CD14-positive monocyte (primary cell): ENCODE results near the gene RNF149. TPM values are rescaled to one million over a fixed set of nuclear protein-coding genes. Genes with fewer than 3 reads are reported as not detected.

Experiments
- DNase-seq, 3 donors: peaks; one replicate each; pipeline ENCODE4 v3.0.0-alpha.2; 2011 to 2022
- H2AFZ ChIP-seq: 2 replicates; pipeline ENCODE4 v1.6.0; 2012; ENCODE audit warnings: mild to moderate bottlenecking, low read depth, low read length, inconsistent platforms; ENCODE audit not compliant: insufficient read depth, poor library complexity, severe bottlenecking
- H3K27ac ChIP-seq, 2 donors: 1 replicate in 1 of 2; 2 replicates in 1 of 2; pipeline ENCODE4 v1.5.1; 2012 to 2013; ENCODE audit warnings: low read length in 2 of 2, control low read depth in 1 of 2, inconsistent platforms in 1 of 2, low read depth in 1 of 2, mild to moderate bottlenecking in 1 of 2
- H3K27me3 ChIP-seq, 2 donors: one replicate each; pipeline versions ENCODE4 v1.6.0 to v1.6.1; 2011 to 2013; ENCODE audit warnings: low read length in 2 of 2; ENCODE audit not compliant: control insufficient read depth in 2 of 2, insufficient read depth in 2 of 2
- H3K36me3 ChIP-seq, 2 donors: replicated peaks in 1 of 2; 1 replicate in 1 of 2; 2 replicates in 1 of 2; pipeline versions ENCODE4 v1.5.1 to v1.6.1; 2012 to 2013; ENCODE audit warnings: low read length in 2 of 2, control low read depth in 1 of 2, inconsistent platforms in 1 of 2, mild to moderate bottlenecking in 1 of 2; ENCODE audit not compliant: insufficient read depth in 2 of 2, control insufficient read depth in 1 of 2
- H3K4me1 ChIP-seq, 2 donors: 1 replicate in 1 of 2; 2 replicates in 1 of 2; pipeline versions ENCODE4 v1.5.1 to v1.6.1; 2012 to 2013; ENCODE audit warnings: low read length in 2 of 2, control low read depth in 1 of 2, inconsistent platforms in 1 of 2, mild to moderate bottlenecking in 1 of 2, moderate library complexity in 1 of 2; ENCODE audit not compliant: insufficient read depth in 2 of 2, control insufficient read depth in 1 of 2
- H3K4me2 ChIP-seq: replicated peaks from 2 replicates; pipeline ENCODE3; 2012; ENCODE audit warnings: low read length, moderate library complexity, mild to moderate bottlenecking; ENCODE audit not compliant: poor library complexity, severe bottlenecking; ENCODE audit errors: extremely low read depth
- H3K4me3 ChIP-seq, 3 experiments: fragments of 200-600 bp in 1 of 3; sonication (generic) in 1 of 3; replicated peaks in 1 of 3; 1 replicate in 2 of 3; 2 replicates in 1 of 3; pipeline ENCODE4 v1.5.1; 2011 to 2013; ENCODE audit warnings: low read length in 3 of 3, mild to moderate bottlenecking in 3 of 3, control low read depth in 2 of 3, low read depth in 2 of 3, inconsistent platforms in 1 of 3, moderate library complexity in 1 of 3
- H3K79me2 ChIP-seq: 2 replicates; pipeline ENCODE4 v1.6.0; 2012; ENCODE audit warnings: mild to moderate bottlenecking, control low read depth, inconsistent platforms, low read length, moderate library complexity; ENCODE audit not compliant: insufficient read depth
- H3K9ac ChIP-seq: 2 replicates; pipeline ENCODE4 v1.6.0; 2017; ENCODE audit warnings: low read length, mild to moderate bottlenecking; ENCODE audit not compliant: insufficient read depth, poor library complexity, severe bottlenecking
- H3K9me3 ChIP-seq, 2 donors: replicated peaks in 1 of 2; 1 replicate in 1 of 2; 2 replicates in 1 of 2; pipeline versions ENCODE4 v1.5.1 to v1.6.1; 2012 to 2013; ENCODE audit warnings: low read length in 2 of 2, control low read depth in 1 of 2; ENCODE audit not compliant: control insufficient read depth in 1 of 2, insufficient read depth in 1 of 2
- H4K20me1 ChIP-seq: 2 replicates; pipeline ENCODE4 v1.6.0; 2012; ENCODE audit warnings: mild to moderate bottlenecking, low read length, control low read depth, moderate library complexity; ENCODE audit not compliant: insufficient read depth
- H3K27ac Mint-ChIP-seq, 7 donors: one replicate each; pipeline ENCODE4 v1.8.0; 2020; ENCODE audit warnings: mild to moderate bottlenecking in 7 of 7, mixed read lengths in 7 of 7, moderate library complexity in 6 of 7, inconsistent platforms in 2 of 7
- H3K27me3 Mint-ChIP-seq, 3 donors: one replicate each; pipeline ENCODE4 v1.8.0; 2021 to 2022; ENCODE audit warnings: low read depth in 3 of 3, mild to moderate bottlenecking in 3 of 3, mixed read lengths in 3 of 3, moderate library complexity in 3 of 3, inconsistent platforms in 1 of 3
- H3K36me3 Mint-ChIP-seq, 2 donors: one replicate each; pipeline ENCODE4 v1.8.0; 2020; ENCODE audit warnings: mixed read lengths in 2 of 2, inconsistent platforms in 1 of 2, mild to moderate bottlenecking in 1 of 2
- H3K4me1 Mint-ChIP-seq: one replicate; pipeline ENCODE4 v1.8.0; 2020; ENCODE audit warnings: mild to moderate bottlenecking, mixed read lengths
- H3K4me3 Mint-ChIP-seq, 2 donors: one replicate each; pipeline ENCODE4 v1.8.0; 2020; ENCODE audit warnings: mild to moderate bottlenecking in 2 of 2, mixed read lengths in 2 of 2, moderate library complexity in 1 of 2
- H3K9me3 Mint-ChIP-seq, 7 donors: one replicate each; pipeline ENCODE4 v1.8.0; 2020 to 2022; ENCODE audit warnings: mixed read lengths in 7 of 7, mild to moderate bottlenecking in 6 of 7, moderate library complexity in 6 of 7, inconsistent platforms in 2 of 7
- CTCF ChIP-seq: fragments of 200-600 bp; IDR thresholded peaks from one replicate; pipeline ENCODE4 v1.8.0; 2022; ENCODE audit warnings: antibody characterized with exemption, mild to moderate bottlenecking
- WGBS: methylation state at CpG from one replicate; pipeline ENCODE4 v1.1.5; 2013; ENCODE audit warnings: missing lambda C conversion rate; ENCODE audit not compliant: insufficient coverage; 5-methylcytosine and 5-hydroxymethylcytosine counted together
- intact Hi-C, 2 donors: fragments of 100-400 bp; cut with micrococcal nuclease; formaldehyde crosslinking; loops; one replicate each; pipeline versions ENCODE4 v1.15.0 to v1.15.1; 2023
- polyA plus RNA-seq, 3 donors: library from polyadenylated mRNA; depleted of rRNA in 1 of 3; unstranded in 2 of 3; stranded (reverse) in 1 of 3; fragments of 300-500 nt in 2 of 3; fragments of >200 nt in 1 of 3; fragmentation: Illumina TruSeq in 2 of 3; gene quantifications; 1 replicate in 2 of 3; 2 replicates in 1 of 3; pipeline ENCODE4 v1.2.3, GENCODE V29; 2012 to 2021

RNF149 gene
- polyA plus RNA-seq, 3 donors = 112 to 148 (median 141) TPM

- Mint-ChIP-seq H3K9me3 (no peaks in the 10 kb centered on the region), H3K27ac (no peak overlapping the region), H3K4me3 (no peak overlapping the region), H3K4me1 (peaks cover 7% of the 10 kb centered on the region), H3K36me3 (peaks cover 73 to 91% of the 10 kb centered on the region in 2 donors), H3K27me3 (no peaks in the 10 kb centered on the region)
- Histone ChIP-seq H3K9me3 (no peaks in the 10 kb centered on the region), H3K36me3 (peaks cover 90 to 96% of the 10 kb centered on the region in 2 donors), H4K20me1 (peaks cover 98% of the 10 kb centered on the region), H3K27ac (no peak overlapping the region), H2AFZ (no peak overlapping the region), H3K4me1 (no peaks in the 10 kb centered on the region), H3K79me2 (peaks cover 5% of the 10 kb centered on the region), H3K4me3 (no peak overlapping the region), H3K27me3 (no peaks in the 10 kb centered on the region), H3K9ac (no peak overlapping the region), H3K4me2 (no peak overlapping the region)
- no peak for DNase-seq
- no peak for TF ChIP-seq CTCF
- no CpG with 5 or more reads among the region's 3 CpGs for WGBS
- intact Hi-C loops = no loop called here
Measured at GRCh38 chr2:101278925-101279324, 29.6 kb downstream of the RNF149 start.

DNA sequence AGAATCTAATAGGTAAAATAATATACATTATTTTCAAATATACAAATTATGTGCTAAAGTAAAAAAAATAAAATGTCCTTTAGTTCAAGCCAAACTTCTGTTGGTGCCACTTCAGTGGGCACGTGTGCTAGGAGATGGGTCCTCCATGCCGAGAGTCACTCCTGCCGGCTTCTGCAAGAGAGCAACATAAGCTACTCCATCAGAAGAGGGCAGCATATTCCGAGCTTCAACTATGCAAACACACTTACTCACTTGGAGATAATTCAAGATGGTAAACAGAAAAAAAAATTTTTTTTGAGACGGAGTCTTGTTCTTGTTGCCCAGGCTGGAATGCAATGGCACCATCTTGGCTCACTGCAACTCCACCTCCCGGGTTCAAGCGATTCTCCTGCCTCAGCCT is 31.4 kb downstream of the RNF149 start:
- no peaks in the 10 kb centered on the region for H3K9me3 ChIP-seq
- H3K36me3 Mint-ChIP-seq = peaks cover 69 to 88% of the 10 kb centered on the region in 2 donors
- intact Hi-C loops = no loop called here
- H2AFZ ChIP-seq = no peak overlapping the region
- peaks cover 88 to 96% of the 10 kb centered on the region in 2 donors for H3K36me3 ChIP-seq
- WGBS = no CpG with 5 or more reads among the region's 7 CpGs
- peaks cover 5% of the 10 kb centered on the region for H3K79me2 ChIP-seq
- H3K4me3 ChIP-seq = no peak overlapping the region
- no peak overlapping the region for H3K27ac ChIP-seq
- no peak overlapping the region for H3K4me3 Mint-ChIP-seq
- H3K4me1 Mint-ChIP-seq = peaks cover 7% of the 10 kb centered on the region
- H3K27ac Mint-ChIP-seq = peak overlapping the region in 1 of 7 donors; percentile 25
- H3K9ac ChIP-seq = no peak overlapping the region
- no peak overlapping the region for H3K4me2 ChIP-seq
- no peaks in the 10 kb centered on the region for H3K27me3 Mint-ChIP-seq
- H4K20me1 ChIP-seq = peaks cover 98% of the 10 kb centered on the region
- H3K4me1 ChIP-seq = no peaks in the 10 kb centered on the region
- TF ChIP-seq CTCF = no peak
- no peaks in the 10 kb centered on the region for H3K9me3 Mint-ChIP-seq
- no peaks in the 10 kb centered on the region for H3K27me3 ChIP-seq
- no peak for DNase-seq
